Activated CD4-positive, alpha-beta T cell treated with anti-CD3 and anti-CD28 coated beads, Interleukin-2, amount 10 ng/mL, durations not matched to agents 24 days and 14 days (primary cell): Measurements from ENCODE around the gene VGF. TPM values are rescaled to one million over a fixed set of nuclear protein-coding genes. Genes with fewer than 3 reads are reported as not detected.
A peak's percentile ranks its signal among the peaks of the same experiment; 100 is the strongest.

ENCODE experiments used
- DNase-seq: peaks from one replicate; pipeline ENCODE4 v3.0.0; 2022
- H3K27ac Mint-ChIP-seq: one replicate; pipeline ENCODE4 v1.8.0; 2022; ENCODE audit warnings: mild to moderate bottlenecking, mixed read lengths
- H3K27me3 Mint-ChIP-seq: one replicate; pipeline ENCODE4 v1.8.0; 2022; ENCODE audit warnings: mixed read lengths
- H3K36me3 Mint-ChIP-seq: one replicate; pipeline ENCODE4 v1.8.0; 2022; ENCODE audit warnings: low read depth, mild to moderate bottlenecking, mixed read lengths
- H3K4me1 Mint-ChIP-seq: one replicate; pipeline ENCODE4 v1.8.0; 2021; ENCODE audit warnings: mixed read lengths
- H3K4me3 Mint-ChIP-seq: one replicate; pipeline ENCODE4 v1.8.0; 2022; ENCODE audit warnings: mild to moderate bottlenecking, moderate library complexity, mixed read lengths
- H3K9me3 Mint-ChIP-seq: one replicate; pipeline ENCODE4 v1.8.0; 2021; ENCODE audit warnings: mixed read lengths
- intact Hi-C: fragments of 100-400 bp; cut with micrococcal nuclease; formaldehyde crosslinking; loops from one replicate; pipeline ENCODE4 v1.15.1; 2023
- total RNA-seq: library from RNA; stranded (reverse); gene quantifications from 2 replicates; pipeline ENCODE4 v1.2.3, GENCODE V29; 2022

The VGF gene
- total RNA-seq, 1 donor from 2014 or later, result 0.23 TPM

- no peaks in the 10 kb centered on the region for H3K36me3 Mint-ChIP-seq
- no peak overlapping the region for H3K27ac Mint-ChIP-seq
- peak overlapping the region; percentile 41 for H3K4me3 Mint-ChIP-seq
- no peak for DNase-seq
- H3K4me1 Mint-ChIP-seq, result peaks cover 32% of the 10 kb centered on the region
- intact Hi-C loops, result loop anchor here (1.0 to 10.0 kb wide), 2 partner anchors 9 to 130 kb away; partner anchors contain the start of gene VGF
- no peaks in the 10 kb centered on the region for H3K9me3 Mint-ChIP-seq
- H3K27me3 Mint-ChIP-seq, result peaks cover 84% of the 10 kb centered on the region
Measured at GRCh38 chr7:101174322-101174854, 9.0 kb upstream of the VGF start.

DNA sequence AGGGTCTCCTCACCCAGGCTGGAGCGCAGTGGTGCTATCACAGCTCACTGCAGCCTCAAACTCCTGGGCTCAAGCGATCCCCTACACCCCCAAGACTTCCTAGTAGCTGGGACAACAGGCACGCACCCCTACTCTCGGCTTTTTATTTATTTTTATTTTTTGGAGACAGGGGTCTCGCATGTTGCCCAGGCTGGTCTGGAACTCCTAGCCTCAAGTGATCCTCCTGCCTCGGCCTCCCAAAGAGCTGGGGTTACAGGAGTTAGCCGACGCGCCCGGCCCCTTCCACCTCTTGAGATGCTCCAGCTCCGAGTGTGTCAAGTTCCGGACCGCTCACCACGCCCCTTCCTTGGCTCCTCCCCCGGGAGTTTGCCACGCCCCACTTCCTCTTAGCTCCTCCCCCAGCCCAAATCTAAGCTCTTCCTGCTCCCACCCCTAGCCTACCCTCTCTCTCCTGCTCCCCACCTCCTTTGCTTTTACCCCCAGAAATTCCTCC lies 8.4 kb upstream of the VGF start:
- H3K36me3 Mint-ChIP-seq, result no peaks in the 10 kb centered on the region
- H3K27me3 Mint-ChIP-seq, result peaks cover 83% of the 10 kb centered on the region
- H3K4me1 Mint-ChIP-seq, result peaks cover 34% of the 10 kb centered on the region
- H3K4me3 Mint-ChIP-seq, result peak overlapping the region; percentile 41
- H3K9me3 Mint-ChIP-seq, result no peaks in the 10 kb centered on the region
- intact Hi-C loops, result loop anchor here (1.0 to 10.0 kb wide), 2 partner anchors 8 to 131 kb away; partner anchors contain the start of gene VGF
- H3K27ac Mint-ChIP-seq, result no peak overlapping the region
- peak; percentile 94 for DNase-seq

GRCh38 chr7:101172854-101173751 lies 7.7 kb upstream of the VGF start:
- Mint-ChIP-seq H3K4me3 (peak overlapping the region; percentile 37), H3K36me3 (no peaks in the 10 kb centered on the region), H3K27me3 (peaks cover 84% of the 10 kb centered on the region), H3K4me1 (peaks cover 38% of the 10 kb centered on the region), H3K9me3 (no peaks in the 10 kb centered on the region), H3K27ac (peak overlapping the region; percentile 58)
- intact Hi-C loops, result loop anchor here (10.0 kb wide), 1 partner anchor 132 kb away; no protein-coding TSS in a partner anchor
- no peak for DNase-seq

- intact Hi-C loops, result loop anchor here (10.0 kb wide), 1 partner anchor 133 kb away; no protein-coding TSS in a partner anchor
- no peak for DNase-seq
- Mint-ChIP-seq H3K4me3 (peak overlapping the region; percentile 34), H3K4me1 (peaks cover 44% of the 10 kb centered on the region), H3K27ac (no peak overlapping the region), H3K27me3 (peaks cover 84% of the 10 kb centered on the region), H3K9me3 (no peaks in the 10 kb centered on the region), H3K36me3 (no peaks in the 10 kb centered on the region)
Measured at GRCh38 chr7:101172005-101172853, 6.9 kb upstream of the VGF start.

GRCh38 chr7:101171442-101171837 lies 6.1 kb upstream of the VGF start:
- no peak for DNase-seq
- H3K4me3 Mint-ChIP-seq, result peak overlapping the region; percentile 34
- peaks cover 82% of the 10 kb centered on the region for H3K27me3 Mint-ChIP-seq
- no peaks in the 10 kb centered on the region for H3K36me3 Mint-ChIP-seq
- H3K4me1 Mint-ChIP-seq, result peaks cover 49% of the 10 kb centered on the region
- H3K27ac Mint-ChIP-seq, result peak overlapping the region; percentile 71
- no peaks in the 10 kb centered on the region for H3K9me3 Mint-ChIP-seq
- intact Hi-C loops, result loop anchor here (10.0 kb wide), 1 partner anchor 133 kb away; no protein-coding TSS in a partner anchor

DNA sequence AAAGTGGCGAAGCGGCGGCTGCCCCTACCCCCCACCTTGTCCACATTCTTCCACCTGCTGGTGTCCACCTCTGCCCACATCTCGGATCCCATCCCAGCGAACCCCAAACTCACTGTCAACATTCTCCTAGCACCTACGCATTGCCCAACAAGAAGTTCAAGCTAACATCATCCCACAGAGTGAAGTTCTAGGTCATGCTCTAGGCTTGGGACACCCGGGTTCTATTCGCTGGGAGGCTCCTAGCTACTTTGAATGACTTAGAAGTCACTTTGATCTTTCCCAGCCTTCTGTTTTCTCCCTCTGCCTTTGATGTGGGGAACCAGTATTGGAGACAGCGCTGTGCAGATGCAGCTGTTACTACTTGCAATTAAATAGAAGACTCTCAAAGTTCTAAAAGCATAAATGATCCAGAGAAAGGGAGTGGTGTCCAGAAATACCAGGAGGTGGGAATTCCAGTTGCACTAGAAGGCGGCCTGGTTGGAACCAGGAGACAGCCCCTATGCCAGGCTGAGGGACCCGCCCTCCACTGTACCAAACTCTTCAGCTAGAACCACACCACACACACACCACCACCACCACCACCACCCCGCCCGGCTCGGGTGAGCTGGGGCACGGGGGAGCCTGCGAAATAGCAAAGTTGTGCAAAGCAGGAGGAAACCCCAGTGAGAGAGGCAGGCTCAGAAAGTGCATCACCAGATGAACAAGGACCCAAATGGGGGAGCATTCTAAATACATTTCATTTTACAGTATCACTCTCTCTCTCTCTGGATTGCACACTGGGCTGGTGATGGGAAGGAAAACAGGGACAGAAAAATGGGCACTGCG lies 5.5 kb upstream of the VGF start:
- peak; percentile 68 for DNase-seq
- Mint-ChIP-seq H3K36me3 (no peaks in the 10 kb centered on the region), H3K27ac (peak overlapping the region; percentile 11), H3K9me3 (no peaks in the 10 kb centered on the region), H3K27me3 (peaks cover 80% of the 10 kb centered on the region), H3K4me3 (peak overlapping the region; percentile 34), H3K4me1 (peaks cover 54% of the 10 kb centered on the region)
- intact Hi-C loops, result loop anchor here (1.0 to 10.0 kb wide), 2 partner anchors 27 to 134 kb away; no protein-coding TSS in a partner anchor

GRCh38 chr7:101169838-101170551 lies 4.6 kb upstream of the VGF start:
- Mint-ChIP-seq H3K27me3 (peaks cover 80% of the 10 kb centered on the region), H3K36me3 (peaks cover 1% of the 10 kb centered on the region), H3K4me1 (peaks cover 59% of the 10 kb centered on the region), H3K4me3 (peak overlapping the region; percentile 65), H3K9me3 (peaks cover 4% of the 10 kb centered on the region), H3K27ac (peak overlapping the region; percentile 43)
- peak; percentile 96 for DNase-seq
- intact Hi-C loops, result loop anchor here (1.0 to 10.0 kb wide), 3 partner anchors 26 to 278 kb away; no protein-coding TSS in a partner anchor

DNA sequence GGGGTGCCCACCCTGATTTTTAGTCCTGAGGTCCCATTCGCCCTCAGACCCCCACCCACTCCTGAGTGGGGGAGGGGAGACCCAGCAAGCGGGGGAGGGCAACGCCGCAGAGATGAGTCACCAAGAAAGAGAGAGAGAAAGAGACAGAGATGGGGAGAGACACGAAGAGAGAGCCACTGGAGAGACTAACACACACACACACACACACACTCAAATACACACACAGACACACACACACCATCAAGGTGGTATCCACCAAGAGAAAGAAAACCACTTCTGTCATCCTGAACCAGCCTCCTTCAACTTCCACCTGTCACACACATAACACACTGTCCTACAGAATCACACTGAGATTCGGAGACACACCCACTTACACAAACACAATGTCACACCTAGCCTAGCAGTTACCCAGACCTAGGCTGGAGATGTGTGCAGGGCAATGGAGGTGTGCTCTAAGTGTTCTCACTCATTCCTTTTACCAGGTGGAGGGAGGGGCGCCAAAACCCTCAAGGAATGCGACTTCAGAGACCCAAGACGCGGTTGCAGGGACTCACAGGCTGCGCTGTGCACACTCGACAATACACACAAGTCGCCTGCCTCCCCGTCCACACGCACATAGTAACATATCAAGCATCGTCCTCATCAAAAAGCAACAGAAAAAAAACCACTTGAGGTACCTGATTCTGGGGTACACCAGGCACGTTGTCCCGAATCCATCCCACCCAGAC lies 3.9 kb upstream of the VGF start:
- H3K9me3 Mint-ChIP-seq, result peaks cover 4% of the 10 kb centered on the region
- H3K27me3 Mint-ChIP-seq, result peaks cover 80% of the 10 kb centered on the region
- peaks cover 62% of the 10 kb centered on the region for H3K4me1 Mint-ChIP-seq
- DNase-seq, result no peak
- H3K4me3 Mint-ChIP-seq, result peak overlapping the region; percentile 65
- intact Hi-C loops, result loop anchor here (5.0 kb wide), 1 partner anchor 277 kb away; no protein-coding TSS in a partner anchor
- peak overlapping the region; percentile 62 for H3K27ac Mint-ChIP-seq
- H3K36me3 Mint-ChIP-seq, result peaks cover 1% of the 10 kb centered on the region

DNA sequence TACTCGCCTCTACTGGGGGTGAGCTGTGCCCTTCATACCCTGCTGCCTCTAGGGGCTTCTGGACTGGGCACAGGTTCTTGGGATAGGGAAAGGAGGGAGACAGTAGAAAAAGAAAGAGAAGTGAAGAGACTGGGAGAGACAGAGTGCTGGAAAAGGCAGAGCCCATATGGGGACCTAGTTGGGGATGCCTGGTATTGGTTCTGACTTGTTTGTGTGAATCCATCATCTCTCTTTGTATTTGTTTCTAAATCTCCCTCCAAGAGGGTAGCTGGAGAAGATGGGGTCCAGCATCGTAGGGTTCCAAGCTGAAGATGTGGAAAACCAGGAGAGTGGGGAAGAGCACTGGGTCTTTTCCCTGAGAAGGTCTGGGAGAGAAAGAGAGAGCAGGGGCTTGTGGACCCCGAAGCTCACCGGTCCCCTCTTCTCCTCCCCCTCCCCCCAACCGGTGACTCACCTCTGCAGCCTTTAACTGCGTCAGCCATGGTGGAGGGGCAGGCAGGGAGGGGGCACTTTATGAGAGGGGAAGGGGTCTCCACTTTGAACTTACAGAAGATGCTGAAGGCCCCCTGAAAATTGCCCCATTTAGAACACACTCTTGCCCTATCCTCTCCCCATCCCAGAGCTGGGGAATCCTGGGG lies 3.2 kb upstream of the VGF start:
- intact Hi-C loops, result loop anchor here (5.0 kb wide), 1 partner anchor 276 kb away; no protein-coding TSS in a partner anchor
- peak overlapping the region; percentile 70 for H3K27ac Mint-ChIP-seq
- H3K36me3 Mint-ChIP-seq, result peaks cover 1% of the 10 kb centered on the region
- H3K4me1 Mint-ChIP-seq, result peaks cover 58% of the 10 kb centered on the region
- no peak for DNase-seq
- peaks cover 74% of the 10 kb centered on the region for H3K27me3 Mint-ChIP-seq
- peaks cover 4% of the 10 kb centered on the region for H3K9me3 Mint-ChIP-seq
- H3K4me3 Mint-ChIP-seq, result peak overlapping the region; percentile 62

- DNase-seq, result no peak
- Mint-ChIP-seq H3K27me3 (peaks cover 73% of the 10 kb centered on the region), H3K4me1 (peaks cover 60% of the 10 kb centered on the region), H3K4me3 (peak overlapping the region; percentile 25), H3K36me3 (peaks cover 1% of the 10 kb centered on the region), H3K9me3 (peaks cover 4% of the 10 kb centered on the region), H3K27ac (peak overlapping the region; percentile 57)
- intact Hi-C loops, result loop anchor here (5.0 kb wide), 1 partner anchor 276 kb away; no protein-coding TSS in a partner anchor
Measured at GRCh38 chr7:101167645-101168411, 2.5 kb upstream of the VGF start.
